ENCODE data around the gene ANKRD52.

- TF ChIP-seq HDAC6 (IDR thresholded peaks at IDR 0.05; ENCODE audit: unreplicated experiment), result no peak
- no peak for TF ChIP-seq CHD2 (IDR thresholded peaks at IDR 0.05; ENCODE audit: borderline replicate concordance, low read depth, low read length)
- TF ChIP-seq RAD21 (IDR thresholded peaks at IDR 0.05; ENCODE audit: insufficient read depth, low read depth, low read length), result no peak
- TF ChIP-seq ASH2L (IDR thresholded peaks at IDR 0.05; ENCODE audit: borderline replicate concordance, low read depth), result no peak
- TF ChIP-seq CREB1 (IDR thresholded peaks at IDR 0.05; ENCODE audit: low read depth), result no peak
- TF ChIP-seq POLR2A (IDR thresholded peaks at IDR 0.05; ENCODE audit: low read depth, low read length), result no peak
- no peak for TF ChIP-seq SRF (IDR thresholded peaks at IDR 0.05; ENCODE audit: low read depth in 2 of 2, low read length in 2 of 2)
Measured at GRCh38 chr12:56282030-56282429, 23.8 kb upstream of the ANKRD52 start.

Data from GM12878 (cell line).